Heart left ventricle (tissue), 13 donors: ENCODE measurements around the gene PHLPP1.

Source experiments
- POLR2A ChIP-seq, 2 donors: fragments of 450-650 bp; IDR thresholded peaks; one replicate each; pipeline ENCODE4 v1.6.1; 2017; ENCODE audit warnings: antibody characterized with exemption in 2 of 2, mild to moderate bottlenecking in 2 of 2, moderate library complexity in 2 of 2
- TF ChIP-seq, protein P1 (sequence below), 12 donors: fragments of 200-600 bp; sonication (generic) in 4 of 12; IDR thresholded peaks; one replicate each; pipeline versions ENCODE4 v1.5.0 to v1.8.0; 2018 to 2022; ENCODE audit warnings: antibody characterized with exemption in 12 of 12, mild to moderate bottlenecking in 5 of 12
- donor health status: ischemic (EF 13 %, LVEDD 7.1; RV severe dilation, severe dysfunction).
- donor health status: DM: no; HTN: yes; CAD: no.
- donor health status: DM: no; HTN: no; CAD: no.
- donor health status: ischemic (EF 25% LVEDD 6.9; RV normal size, moderate dysfunction).
- donor health status: ischemic (EF 25% LVEDD 5.7; RV mildly dilated, moderate dysfunction).
- donor health status: ischemic (EF 35%, LVEDD 5.7; RV mildly dilated, moderate dysfunction).
- donor health status: nonischemic (EF 11% LVEDD 7.7; RV severe dilation, severe dysfunction).
- donor health status: DM: yes; HTN: yes; CAD: no.
- donor health status: PGD.
- donor health status: ischemic (EF 29% LVEDD 5.4; RV normal size, mild dysfunction).
- donor health status: nonischemic (EF 23%, LVEDD 6.1; RV moderate dilation, normal function).

DNA sequence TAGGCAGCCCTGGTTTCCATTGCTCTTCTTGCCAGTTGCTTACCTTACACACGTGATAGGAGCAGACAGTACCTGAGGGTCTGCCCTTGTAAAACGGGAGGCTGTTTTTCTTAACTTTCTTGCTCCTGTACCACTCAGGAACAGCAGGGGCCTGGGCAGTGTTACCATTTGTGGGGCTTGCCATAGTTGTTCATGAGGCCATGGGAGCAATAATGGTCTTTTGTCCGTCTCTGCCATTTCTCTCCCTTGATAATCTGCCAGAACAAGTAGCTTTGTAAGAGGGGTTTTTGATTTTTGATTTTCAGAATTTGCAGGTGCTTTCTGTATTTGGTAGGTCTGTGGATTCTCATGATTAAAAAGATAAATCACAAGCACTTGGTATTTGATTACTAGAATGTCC is 259.0 kb downstream of the PHLPP1 start:
- TF ChIP-seq, protein P1, sequence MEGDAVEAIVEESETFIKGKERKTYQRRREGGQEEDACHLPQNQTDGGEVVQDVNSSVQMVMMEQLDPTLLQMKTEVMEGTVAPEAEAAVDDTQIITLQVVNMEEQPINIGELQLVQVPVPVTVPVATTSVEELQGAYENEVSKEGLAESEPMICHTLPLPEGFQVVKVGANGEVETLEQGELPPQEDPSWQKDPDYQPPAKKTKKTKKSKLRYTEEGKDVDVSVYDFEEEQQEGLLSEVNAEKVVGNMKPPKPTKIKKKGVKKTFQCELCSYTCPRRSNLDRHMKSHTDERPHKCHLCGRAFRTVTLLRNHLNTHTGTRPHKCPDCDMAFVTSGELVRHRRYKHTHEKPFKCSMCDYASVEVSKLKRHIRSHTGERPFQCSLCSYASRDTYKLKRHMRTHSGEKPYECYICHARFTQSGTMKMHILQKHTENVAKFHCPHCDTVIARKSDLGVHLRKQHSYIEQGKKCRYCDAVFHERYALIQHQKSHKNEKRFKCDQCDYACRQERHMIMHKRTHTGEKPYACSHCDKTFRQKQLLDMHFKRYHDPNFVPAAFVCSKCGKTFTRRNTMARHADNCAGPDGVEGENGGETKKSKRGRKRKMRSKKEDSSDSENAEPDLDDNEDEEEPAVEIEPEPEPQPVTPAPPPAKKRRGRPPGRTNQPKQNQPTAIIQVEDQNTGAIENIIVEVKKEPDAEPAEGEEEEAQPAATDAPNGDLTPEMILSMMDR (IDR thresholded peaks at IDR 0.05): no peak
- no peak for TF ChIP-seq POLR2A (IDR thresholded peaks at IDR 0.05)
